NB4 (cell line): Measurements from ENCODE around the gene RPL19.

ENCODE experiments used
- CTCF ChIP-seq: IDR thresholded peaks from one replicate; pipeline ENCODE4 v1.5.1; 2012; ENCODE audit warnings: low read depth, low read length
- MYC ChIP-seq: IDR thresholded peaks from 2 replicates; pipeline ENCODE4 v1.6.1; 2011; ENCODE audit warnings: low read depth, low read length
- POLR2A ChIP-seq: IDR thresholded peaks from 2 replicates; pipeline ENCODE4 v1.6.1; 2011; ENCODE audit warnings: mild to moderate bottlenecking; ENCODE audit not compliant: insufficient read length; ENCODE audit errors: extremely low read depth

- no peak for TF ChIP-seq POLR2A
- TF ChIP-seq CTCF, result no peak
- no peak for TF ChIP-seq MYC
These were observed 13.5 kb upstream of the RPL19 start for GRCh38 chr17:39186481-39187002.
